Activated naive CD4-positive, alpha-beta T cell treated with anti-CD3 and anti-CD28 coated beads, Interleukin-2, amount 50 U/mL, for 24 hours (primary cell): Measurements from ENCODE around the gene TAP1.

Source experiments
- H3K27ac Mint-ChIP-seq: one replicate; pipeline ENCODE4 v1.8.0; 2021; ENCODE audit warnings: mild to moderate bottlenecking, mixed read lengths
- H3K27me3 Mint-ChIP-seq: one replicate; pipeline ENCODE4 v1.8.0; 2021; ENCODE audit warnings: mixed read lengths
- H3K36me3 Mint-ChIP-seq: one replicate; pipeline ENCODE4 v1.8.0; 2021; ENCODE audit warnings: mixed read lengths
- H3K4me1 Mint-ChIP-seq: one replicate; pipeline ENCODE4 v1.8.0; 2021; ENCODE audit warnings: mixed read lengths
- H3K4me3 Mint-ChIP-seq: one replicate; pipeline ENCODE4 v1.8.0; 2021; ENCODE audit warnings: mild to moderate bottlenecking, mixed read lengths
- H3K9me3 Mint-ChIP-seq: one replicate; pipeline ENCODE4 v1.8.0; 2021; ENCODE audit warnings: mixed read lengths

Gene TAP1

GRCh38 chr6:32835167-32835893 is 18.2 kb downstream of the TAP1 start:
- H3K27ac Mint-ChIP-seq = peak overlapping the region; percentile 90
- H3K4me3 Mint-ChIP-seq = peak overlapping the region; percentile 90
- peaks cover 6% of the 10 kb centered on the region for H3K9me3 Mint-ChIP-seq
- peaks cover 44% of the 10 kb centered on the region for H3K36me3 Mint-ChIP-seq
- H3K27me3 Mint-ChIP-seq = no peaks in the 10 kb centered on the region
- H3K4me1 Mint-ChIP-seq = peaks cover 82% of the 10 kb centered on the region

DNA sequence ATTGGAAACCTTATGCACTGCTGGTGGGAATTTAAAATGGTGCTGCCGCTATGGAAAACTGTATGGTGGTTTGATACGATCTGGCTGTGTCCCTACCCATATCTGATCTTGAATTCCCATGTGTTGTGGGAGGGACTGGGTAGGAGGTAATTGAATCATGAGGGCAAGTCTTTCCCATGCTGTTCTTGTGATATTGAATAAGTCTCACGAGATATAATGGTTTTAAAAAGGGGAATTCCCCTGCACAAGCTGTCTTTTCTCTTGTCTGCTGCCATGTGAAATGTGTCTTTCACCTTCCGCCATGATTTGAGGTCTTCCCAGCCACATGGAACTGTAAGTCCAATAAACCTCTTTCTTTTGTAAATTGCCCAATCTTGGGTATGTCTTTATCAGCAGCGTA is 19.8 kb downstream of the TAP1 start:
- Mint-ChIP-seq H3K4me1 (peaks cover 70% of the 10 kb centered on the region), H3K27ac (peak overlapping the region; percentile 75), H3K36me3 (peaks cover 45% of the 10 kb centered on the region), H3K27me3 (no peaks in the 10 kb centered on the region), H3K4me3 (peak overlapping the region; percentile 90), H3K9me3 (peaks cover 6% of the 10 kb centered on the region)

DNA sequence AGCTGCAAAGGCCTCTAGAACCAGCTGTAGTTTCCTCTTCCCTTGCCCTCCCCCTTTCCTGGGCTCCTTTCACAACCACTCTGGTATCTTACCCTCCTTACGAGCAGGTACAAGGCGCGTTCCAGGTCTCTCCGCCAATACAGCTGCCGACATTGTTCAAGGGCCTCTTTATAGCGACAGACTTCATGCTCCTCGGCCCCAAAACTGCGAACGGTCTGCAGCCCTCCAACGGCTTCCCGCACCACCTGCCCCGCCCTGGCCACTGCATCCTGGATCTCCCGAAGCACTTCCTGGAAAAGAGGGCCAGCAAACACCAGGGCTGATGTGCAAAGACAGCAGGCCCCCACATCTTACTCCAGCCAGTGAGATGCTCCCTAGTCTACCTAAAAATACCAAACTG is 21.0 kb downstream of the TAP1 start:
- Mint-ChIP-seq H3K27ac (no peak overlapping the region), H3K36me3 (peaks cover 45% of the 10 kb centered on the region), H3K4me3 (no peak overlapping the region)

DNA sequence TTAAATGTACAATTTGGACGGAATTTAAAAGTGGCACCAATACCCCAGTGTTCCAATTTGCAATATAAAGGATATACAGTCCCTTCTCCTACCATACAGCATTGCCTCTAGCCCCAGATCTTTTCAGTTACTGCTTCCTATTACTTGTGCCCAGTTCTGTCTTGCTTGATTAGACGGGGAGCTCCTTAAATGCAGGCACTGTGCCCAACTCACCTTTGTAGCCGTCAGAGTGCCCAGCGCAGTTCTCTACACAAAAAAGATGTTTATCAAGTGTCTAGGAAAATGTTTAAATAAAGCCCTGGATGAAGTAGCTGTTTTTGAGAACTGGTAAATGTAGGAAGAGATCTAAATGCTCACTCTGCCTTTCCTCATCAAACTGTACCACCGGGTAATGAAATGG is 22.6 kb downstream of the TAP1 start:
- Mint-ChIP-seq H3K27ac (peak overlapping the region; percentile 66), H3K9me3 (peaks cover 6% of the 10 kb centered on the region), H3K4me1 (peaks cover 67% of the 10 kb centered on the region), H3K36me3 (peaks cover 34% of the 10 kb centered on the region), H3K4me3 (no peak overlapping the region), H3K27me3 (no peaks in the 10 kb centered on the region)

More for the DNA sequence above, 21.0 kb downstream of the TAP1 start:
- Mint-ChIP-seq H3K27me3 (no peaks in the 10 kb centered on the region), H3K9me3 (peaks cover 6% of the 10 kb centered on the region), H3K4me1 (peaks cover 71% of the 10 kb centered on the region)

GRCh38 chr6:32830017-32830416 is 23.5 kb downstream of the TAP1 start:
- Mint-ChIP-seq H3K4me1 (peaks cover 57% of the 10 kb centered on the region), H3K9me3 (peaks cover 6% of the 10 kb centered on the region), H3K27me3 (no peaks in the 10 kb centered on the region), H3K27ac (no peak overlapping the region), H3K36me3 (peaks cover 30% of the 10 kb centered on the region), H3K4me3 (no peak overlapping the region)

DNA sequence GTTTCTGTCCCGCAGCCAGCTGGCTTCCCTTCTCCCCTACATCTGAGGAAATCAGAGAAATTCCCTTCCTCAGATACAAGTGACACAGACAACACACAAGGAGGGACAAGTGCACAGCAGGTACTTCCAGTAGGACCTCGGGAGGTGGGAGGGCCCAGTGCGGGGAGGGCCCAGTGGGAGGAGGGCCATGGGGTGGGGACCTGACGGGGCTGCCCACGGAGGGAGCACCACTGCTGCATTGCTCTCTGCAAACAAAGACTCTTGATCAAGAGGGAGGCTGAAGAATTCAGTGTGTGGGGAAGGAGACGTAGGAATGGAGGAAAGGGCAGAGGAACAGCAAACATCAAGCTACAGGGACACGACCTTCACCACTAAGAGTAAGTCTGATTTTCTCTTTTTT is 24.0 kb downstream of the TAP1 start:
- H3K9me3 Mint-ChIP-seq = peaks cover 6% of the 10 kb centered on the region
- peaks cover 52% of the 10 kb centered on the region for H3K4me1 Mint-ChIP-seq
- no peak overlapping the region for H3K4me3 Mint-ChIP-seq
- H3K27me3 Mint-ChIP-seq = no peaks in the 10 kb centered on the region
- H3K36me3 Mint-ChIP-seq = peaks cover 26% of the 10 kb centered on the region
- peak overlapping the region; percentile 38 for H3K27ac Mint-ChIP-seq

GRCh38 chr6:32827025-32827424 is 26.5 kb downstream of the TAP1 start:
- H3K27ac Mint-ChIP-seq = no peak overlapping the region
- H3K27me3 Mint-ChIP-seq = no peaks in the 10 kb centered on the region
- H3K36me3 Mint-ChIP-seq = peaks cover 13% of the 10 kb centered on the region
- H3K9me3 Mint-ChIP-seq = no peaks in the 10 kb centered on the region
- H3K4me1 Mint-ChIP-seq = peaks cover 31% of the 10 kb centered on the region
- H3K4me3 Mint-ChIP-seq = no peak overlapping the region

DNA sequence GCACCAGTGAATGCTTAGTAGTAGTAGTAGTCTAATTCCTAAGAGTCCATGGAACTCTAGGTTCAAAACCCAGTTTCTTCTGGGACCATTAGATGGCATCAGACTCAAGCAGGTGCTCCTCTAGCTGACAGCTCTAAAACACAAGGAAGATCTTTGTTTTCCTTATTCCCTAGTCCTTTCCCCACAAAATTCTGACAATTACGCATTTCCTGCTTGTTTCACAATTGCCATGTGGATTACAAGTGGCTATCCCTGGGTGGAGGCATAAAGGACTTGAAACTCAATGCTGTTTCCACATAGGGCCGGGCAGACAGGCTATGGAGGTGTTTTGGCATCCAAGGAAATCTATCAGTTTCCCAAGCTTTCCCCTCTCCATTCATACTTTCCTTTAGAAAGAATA is 27.5 kb downstream of the TAP1 start:
- Mint-ChIP-seq H3K36me3 (peaks cover 9% of the 10 kb centered on the region), H3K9me3 (no peaks in the 10 kb centered on the region), H3K27ac (no peak overlapping the region), H3K4me1 (peaks cover 21% of the 10 kb centered on the region), H3K4me3 (no peak overlapping the region), H3K27me3 (no peaks in the 10 kb centered on the region)

GRCh38 chr6:32819729-32820128 is 33.8 kb downstream of the TAP1 start:
- no peaks in the 10 kb centered on the region for H3K9me3 Mint-ChIP-seq
- peaks cover 6% of the 10 kb centered on the region for H3K4me1 Mint-ChIP-seq
- no peaks in the 10 kb centered on the region for H3K27me3 Mint-ChIP-seq
- H3K27ac Mint-ChIP-seq = no peak overlapping the region
- no peak overlapping the region for H3K4me3 Mint-ChIP-seq
- no peaks in the 10 kb centered on the region for H3K36me3 Mint-ChIP-seq

DNA sequence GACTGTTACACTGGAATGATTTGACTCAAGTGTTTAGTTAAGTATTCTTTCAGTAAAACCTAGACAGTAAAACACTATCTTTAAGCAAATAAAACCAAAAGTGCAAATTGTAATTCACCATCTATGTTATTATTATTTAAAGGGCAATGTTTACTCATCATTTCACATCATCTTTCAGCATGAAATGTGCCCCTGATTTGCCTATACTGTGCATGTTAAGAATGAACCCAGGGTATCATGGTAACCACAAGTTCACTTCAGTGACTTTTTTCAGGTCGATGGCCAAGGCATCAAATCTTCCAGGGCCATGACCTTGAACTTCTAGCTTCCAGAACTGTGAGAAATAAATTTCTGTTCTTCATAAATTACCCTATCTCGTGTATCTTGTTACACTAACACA is 34.6 kb downstream of the TAP1 start:
- Mint-ChIP-seq H3K4me3 (no peak overlapping the region), H3K9me3 (no peaks in the 10 kb centered on the region), H3K27ac (no peak overlapping the region), H3K27me3 (no peaks in the 10 kb centered on the region), H3K4me1 (peaks cover 6% of the 10 kb centered on the region), H3K36me3 (no peaks in the 10 kb centered on the region)

GRCh38 chr6:32816746-32817204 is 36.7 kb downstream of the TAP1 start, which contains the start of gene HLA-DOB:
HLA-DOB (minus strand) TSS chr6:32817002; CDS start chr6:32816951, 51 bp downstream.
- Mint-ChIP-seq H3K4me3 (no peak within 1 kb of the TSS), H3K27me3 (no peaks in the 10 kb centered on the region), H3K9me3 (no peaks in the 10 kb centered on the region), H3K4me1 (peaks cover 6% of the 10 kb centered on the region), H3K27ac (no peak within 1 kb of the TSS), H3K36me3 (no peaks in the 10 kb centered on the region)

GRCh38 chr6:32815996-32816395 is 37.5 kb downstream of the TAP1 start:
- Mint-ChIP-seq H3K4me1 (peaks cover 6% of the 10 kb centered on the region), H3K27ac (no peak overlapping the region), H3K27me3 (no peaks in the 10 kb centered on the region), H3K9me3 (no peaks in the 10 kb centered on the region), H3K36me3 (no peaks in the 10 kb centered on the region), H3K4me3 (no peak overlapping the region)

DNA sequence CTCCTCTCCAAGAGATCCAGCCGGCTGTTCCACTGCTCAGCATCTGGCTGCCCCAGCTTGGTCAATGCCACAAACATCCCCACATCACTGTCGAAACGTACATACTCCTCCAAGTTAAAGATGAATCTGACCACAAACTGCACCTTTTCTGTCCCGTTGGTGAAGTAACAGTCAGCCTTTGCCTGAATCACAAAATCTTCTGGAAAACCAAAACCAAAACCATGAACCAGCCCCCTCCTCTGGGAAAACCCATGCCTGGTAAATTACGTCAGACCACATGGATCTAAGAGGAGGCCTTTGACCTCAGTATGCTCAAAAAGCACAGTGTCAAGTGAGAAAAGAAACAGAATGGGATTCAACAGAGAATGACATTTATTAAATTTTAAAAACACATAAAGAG is 38.4 kb downstream of the TAP1 start:
- no peak overlapping the region for H3K27ac Mint-ChIP-seq
- no peaks in the 10 kb centered on the region for H3K9me3 Mint-ChIP-seq
- H3K4me1 Mint-ChIP-seq = peaks cover 6% of the 10 kb centered on the region
- H3K4me3 Mint-ChIP-seq = no peak overlapping the region
- no peaks in the 10 kb centered on the region for H3K36me3 Mint-ChIP-seq
- H3K27me3 Mint-ChIP-seq = no peaks in the 10 kb centered on the region

GRCh38 chr6:32814145-32814544 is 39.4 kb downstream of the TAP1 start:
- H3K36me3 Mint-ChIP-seq = no peaks in the 10 kb centered on the region
- H3K9me3 Mint-ChIP-seq = no peaks in the 10 kb centered on the region
- H3K27ac Mint-ChIP-seq = no peak overlapping the region
- peaks cover 6% of the 10 kb centered on the region for H3K4me1 Mint-ChIP-seq
- no peak overlapping the region for H3K4me3 Mint-ChIP-seq
- H3K27me3 Mint-ChIP-seq = no peaks in the 10 kb centered on the region

- no peak overlapping the region for H3K4me3 Mint-ChIP-seq
- H3K27me3 Mint-ChIP-seq = peaks cover 4% of the 10 kb centered on the region
- H3K36me3 Mint-ChIP-seq = no peaks in the 10 kb centered on the region
- peaks cover 6% of the 10 kb centered on the region for H3K4me1 Mint-ChIP-seq
- H3K27ac Mint-ChIP-seq = no peak overlapping the region
- H3K9me3 Mint-ChIP-seq = no peaks in the 10 kb centered on the region
These were observed 44.3 kb downstream of the TAP1 start for GRCh38 chr6:32809171-32809570.

DNA sequence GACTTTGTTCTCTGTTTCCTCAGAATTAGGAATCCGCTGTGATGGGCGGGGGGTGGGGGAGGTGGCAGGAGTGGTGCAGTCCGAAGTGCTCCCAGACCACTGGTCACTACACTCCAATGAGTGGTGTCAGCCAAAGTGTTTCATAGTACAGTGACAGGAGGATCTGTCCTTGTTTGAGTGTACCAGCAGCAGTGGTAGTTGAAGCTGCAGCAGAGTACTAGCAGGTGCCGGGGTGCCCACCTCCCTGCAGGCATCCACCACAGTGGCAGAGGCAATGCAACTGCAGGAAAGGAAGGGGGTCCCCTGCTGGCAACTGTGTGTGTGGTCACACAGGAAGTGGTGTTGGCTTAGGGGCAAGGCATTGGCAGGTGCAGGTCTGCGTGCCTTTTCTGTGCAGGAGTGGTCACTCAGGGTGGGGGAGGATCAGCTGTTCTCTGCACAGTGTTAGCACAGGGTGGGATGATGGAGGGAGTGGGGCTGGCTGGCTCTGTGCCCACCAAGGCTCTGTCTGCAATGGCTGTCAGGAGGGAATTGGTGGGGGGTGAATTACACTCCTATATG is 46.4 kb downstream of the TAP1 start:
- Mint-ChIP-seq H3K27me3 (peaks cover 18% of the 10 kb centered on the region), H3K4me1 (peaks cover 6% of the 10 kb centered on the region), H3K36me3 (no peaks in the 10 kb centered on the region), H3K27ac (no peak overlapping the region), H3K9me3 (no peaks in the 10 kb centered on the region), H3K4me3 (no peak overlapping the region)
